Body of pancreas (tissue), 4 donors: ENCODE data around the gene SLC12A6.

Experiments used
- CTCF ChIP-seq, 7 experiments: fragments of 450-650 bp in 4 of 7; fragments of 200-600 bp in 3 of 7; sonication (generic) in 3 of 7; IDR thresholded peaks; one replicate each; pipeline ENCODE4 v1.5.1; 2016 to 2019; ENCODE audit warnings: antibody characterized with exemption in 7 of 7
- POLR2A ChIP-seq, 3 donors: fragments of 450-650 bp; IDR thresholded peaks; one replicate each; pipeline ENCODE4 v1.6.1; 2016; ENCODE audit warnings: antibody characterized with exemption in 3 of 3, mild to moderate bottlenecking in 2 of 3

GRCh38 chr15:34336991-34337556 lies 507 bp downstream of the SLC12A6 start:
- TF ChIP-seq CTCF (IDR thresholded peaks at IDR 0.05) (no peak), POLR2A (IDR thresholded peaks at IDR 0.05) (no peak)
